ENCODE data around the gene PRDM16. TPM values are rescaled to one million over a fixed set of nuclear protein-coding genes. Genes with fewer than 3 reads are reported as not detected.

PRDM16 gene
- total RNA-seq, 4 donors from 2014 or later: 0.19 to 1.6 (median 0.36) TPM

DNA sequence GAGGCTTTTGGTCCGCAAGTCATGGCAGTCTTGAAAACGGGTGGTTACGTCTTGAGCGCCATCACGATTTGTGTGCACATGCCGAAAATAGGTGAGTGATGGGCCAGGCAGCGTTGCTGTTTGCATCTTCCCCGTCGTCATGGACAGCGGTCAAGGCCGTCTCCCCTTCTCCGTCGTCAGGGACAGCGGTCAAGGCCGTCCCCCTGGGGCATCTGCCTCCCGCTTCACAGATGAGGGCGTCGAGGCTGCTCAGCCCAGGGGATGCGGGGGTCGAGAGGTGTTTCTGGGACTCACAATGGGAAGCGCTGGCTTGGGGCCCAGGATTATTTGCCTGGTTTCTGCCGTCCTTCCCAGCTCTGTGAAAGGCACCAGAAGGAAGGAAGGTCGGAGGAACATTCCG is 162.2 kb downstream of the PRDM16 start:
- no peak overlapping the region for H3K27ac ChIP-seq
- peaks cover 88% of the 10 kb centered on the region for H3K27me3 ChIP-seq
- WGBS: 85% methylated on average over 24 of the region's 24 CpGs
- no peak overlapping the region for H3K4me3 ChIP-seq
- no peak for TF ChIP-seq POLR2AphosphoS5 (IDR thresholded peaks at IDR 0.05)
- TF ChIP-seq, protein P1, sequence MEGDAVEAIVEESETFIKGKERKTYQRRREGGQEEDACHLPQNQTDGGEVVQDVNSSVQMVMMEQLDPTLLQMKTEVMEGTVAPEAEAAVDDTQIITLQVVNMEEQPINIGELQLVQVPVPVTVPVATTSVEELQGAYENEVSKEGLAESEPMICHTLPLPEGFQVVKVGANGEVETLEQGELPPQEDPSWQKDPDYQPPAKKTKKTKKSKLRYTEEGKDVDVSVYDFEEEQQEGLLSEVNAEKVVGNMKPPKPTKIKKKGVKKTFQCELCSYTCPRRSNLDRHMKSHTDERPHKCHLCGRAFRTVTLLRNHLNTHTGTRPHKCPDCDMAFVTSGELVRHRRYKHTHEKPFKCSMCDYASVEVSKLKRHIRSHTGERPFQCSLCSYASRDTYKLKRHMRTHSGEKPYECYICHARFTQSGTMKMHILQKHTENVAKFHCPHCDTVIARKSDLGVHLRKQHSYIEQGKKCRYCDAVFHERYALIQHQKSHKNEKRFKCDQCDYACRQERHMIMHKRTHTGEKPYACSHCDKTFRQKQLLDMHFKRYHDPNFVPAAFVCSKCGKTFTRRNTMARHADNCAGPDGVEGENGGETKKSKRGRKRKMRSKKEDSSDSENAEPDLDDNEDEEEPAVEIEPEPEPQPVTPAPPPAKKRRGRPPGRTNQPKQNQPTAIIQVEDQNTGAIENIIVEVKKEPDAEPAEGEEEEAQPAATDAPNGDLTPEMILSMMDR (IDR thresholded peaks at IDR 0.05): no peak
- no peak for TF ChIP-seq EP300 (IDR thresholded peaks at IDR 0.05)
- TF ChIP-seq POLR2A (IDR thresholded peaks at IDR 0.05): no peak
- no peaks in the 10 kb centered on the region for H3K36me3 ChIP-seq
- H3K9me3 ChIP-seq: no peaks in the 10 kb centered on the region
- DNase-seq (ENCODE audit: low spot score in 2 of 2): no peak
- no peaks in the 10 kb centered on the region for H3K4me1 ChIP-seq

DNA sequence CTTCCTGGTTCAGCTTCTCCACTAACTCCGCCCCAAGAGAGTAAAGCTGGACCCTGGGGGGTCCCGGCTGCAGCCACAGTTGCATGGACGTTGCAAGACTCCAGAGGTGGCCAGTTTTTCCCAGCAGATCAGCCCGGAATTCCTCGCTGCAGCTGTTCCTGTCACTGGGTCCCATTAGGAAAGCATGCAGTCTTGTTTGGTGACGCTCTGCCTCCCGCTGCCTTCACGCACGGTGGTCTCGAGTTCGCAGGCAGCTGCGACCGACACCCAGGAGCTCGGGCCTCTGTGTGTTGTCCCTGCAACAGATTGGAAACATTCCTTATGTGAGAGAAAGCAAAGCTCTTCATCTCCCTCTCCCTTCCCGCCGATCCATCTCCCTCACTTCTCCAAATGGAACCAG is 162.8 kb downstream of the PRDM16 start:
- DNase-seq (ENCODE audit: low spot score in 2 of 2): no peak
- Histone ChIP-seq H3K4me3 (no peak overlapping the region), H3K9me3 (no peaks in the 10 kb centered on the region), H3K36me3 (no peaks in the 10 kb centered on the region), H3K27me3 (peaks cover 88% of the 10 kb centered on the region), H3K4me1 (no peaks in the 10 kb centered on the region), H3K27ac (no peak overlapping the region)
- whole genome bisulfite sequencing: 56% methylated on average over 13 of the region's 16 CpGs
- no peak for TF ChIP-seq POLR2AphosphoS5 (IDR thresholded peaks at IDR 0.05)
- TF ChIP-seq, protein P1 (IDR thresholded peaks at IDR 0.05): no peak
- TF ChIP-seq EP300 (IDR thresholded peaks at IDR 0.05): no peak
- no peak for TF ChIP-seq POLR2A (IDR thresholded peaks at IDR 0.05)

DNA sequence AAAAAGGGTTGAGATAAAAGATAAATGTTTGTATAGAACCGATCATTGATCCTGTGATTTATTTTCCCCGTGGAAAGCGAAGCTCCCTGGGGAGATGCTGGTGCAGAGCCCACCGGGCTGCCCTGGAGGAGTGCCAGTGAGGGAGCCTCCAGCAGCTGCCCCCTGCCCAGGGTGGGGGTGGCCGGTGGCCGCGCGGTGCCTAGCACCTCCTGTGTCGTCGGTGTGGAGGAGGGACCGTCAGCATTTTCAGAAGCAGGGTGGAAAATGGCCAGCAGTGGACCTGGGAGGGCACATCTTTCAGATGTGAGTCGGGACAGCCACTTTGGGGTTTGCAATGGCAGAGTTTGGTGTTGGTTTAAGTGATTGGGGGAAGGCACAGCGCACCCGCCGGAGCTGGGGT is 164.0 kb downstream of the PRDM16 start:
- TF ChIP-seq POLR2AphosphoS5 (IDR thresholded peaks at IDR 0.05) (no peak), EP300 (IDR thresholded peaks at IDR 0.05) (no peak), POLR2A (IDR thresholded peaks at IDR 0.05) (no peak)
- TF ChIP-seq, protein P1 (IDR thresholded peaks at IDR 0.05): no peak
- no peaks in the 10 kb centered on the region for H3K9me3 ChIP-seq
- no peak overlapping the region for H3K4me3 ChIP-seq
- peaks cover 76% of the 10 kb centered on the region for H3K27me3 ChIP-seq
- no peaks in the 10 kb centered on the region for H3K4me1 ChIP-seq
- no peak overlapping the region for H3K27ac ChIP-seq
- 69% methylated on average over 4 of the region's 15 CpGs for WGBS
- H3K36me3 ChIP-seq: no peaks in the 10 kb centered on the region
- no peak for DNase-seq (ENCODE audit: low spot score in 2 of 2)

DNA sequence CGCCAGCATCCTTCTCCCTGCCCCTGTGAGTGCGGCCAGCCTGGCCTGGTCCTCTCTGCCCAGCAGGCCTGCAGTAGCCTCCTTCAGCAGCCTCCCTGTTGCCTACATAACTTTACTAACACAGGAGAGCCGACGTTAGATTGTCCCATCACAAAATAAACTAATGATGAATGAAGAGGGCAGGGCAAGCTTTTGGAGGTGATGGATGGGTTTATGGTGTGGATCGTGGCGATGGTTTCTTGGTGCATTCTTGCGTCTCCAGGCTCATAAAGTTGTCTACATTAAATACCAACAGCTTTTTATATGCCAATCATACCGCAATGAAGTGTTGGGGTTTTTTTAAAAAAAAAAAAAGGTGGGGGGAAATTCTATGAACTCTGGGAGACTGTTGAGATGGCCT is 164.5 kb downstream of the PRDM16 start:
- Histone ChIP-seq H3K9me3 (no peaks in the 10 kb centered on the region), H3K4me3 (no peak overlapping the region), H3K27ac (no peak overlapping the region), H3K27me3 (peaks cover 71% of the 10 kb centered on the region), H3K4me1 (no peaks in the 10 kb centered on the region), H3K36me3 (no peaks in the 10 kb centered on the region)
- WGBS: 82% methylated on average over 8 of the region's 8 CpGs
- TF ChIP-seq EP300 (IDR thresholded peaks at IDR 0.05): no peak
- TF ChIP-seq POLR2AphosphoS5 (IDR thresholded peaks at IDR 0.05): no peak
- TF ChIP-seq POLR2A (IDR thresholded peaks at IDR 0.05): no peak
- TF ChIP-seq, protein P1 (IDR thresholded peaks at IDR 0.05): no peak
- DNase-seq (ENCODE audit: low spot score in 2 of 2): no peak

DNA sequence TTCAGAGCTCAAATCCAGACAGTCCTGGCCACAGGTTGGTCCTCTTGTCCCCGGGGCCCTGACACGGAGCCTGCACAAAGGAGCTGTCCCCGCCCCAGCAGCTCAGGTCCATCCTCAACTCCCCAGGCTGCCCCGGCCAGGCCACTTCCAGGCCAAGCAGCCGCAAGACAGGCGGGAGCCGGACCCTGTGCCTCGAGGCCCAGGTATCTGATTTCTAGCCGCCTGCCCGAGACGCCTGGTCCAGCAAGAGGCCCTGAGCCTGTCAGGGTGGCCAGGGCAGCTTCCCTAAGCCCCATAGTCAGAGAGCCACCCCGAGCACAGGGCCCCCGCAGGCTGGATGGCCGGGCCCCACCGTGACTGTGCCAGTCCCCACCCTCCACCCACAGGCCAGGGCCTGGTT is 165.3 kb downstream of the PRDM16 start:
- Histone ChIP-seq H3K4me1 (no peaks in the 10 kb centered on the region), H3K27ac (no peak overlapping the region), H3K27me3 (peaks cover 70% of the 10 kb centered on the region), H3K9me3 (no peaks in the 10 kb centered on the region), H3K4me3 (no peak overlapping the region), H3K36me3 (no peaks in the 10 kb centered on the region)
- DNase-seq (ENCODE audit: low spot score in 2 of 2): no peak
- TF ChIP-seq POLR2AphosphoS5 (IDR thresholded peaks at IDR 0.05) (no peak), EP300 (IDR thresholded peaks at IDR 0.05) (no peak), POLR2A (IDR thresholded peaks at IDR 0.05) (no peak)
- TF ChIP-seq, protein P1 (IDR thresholded peaks at IDR 0.05): no peak
- WGBS: 81% methylated on average over 8 of the region's 15 CpGs
